ENCODE results near the gene TAP1. TPM values are rescaled to one million over a fixed set of nuclear protein-coding genes. Genes with fewer than 3 reads are reported as not detected.

The TAP1 gene
- total RNA-seq, 1 donor from 2014 or later, result 28.2 TPM

DNA sequence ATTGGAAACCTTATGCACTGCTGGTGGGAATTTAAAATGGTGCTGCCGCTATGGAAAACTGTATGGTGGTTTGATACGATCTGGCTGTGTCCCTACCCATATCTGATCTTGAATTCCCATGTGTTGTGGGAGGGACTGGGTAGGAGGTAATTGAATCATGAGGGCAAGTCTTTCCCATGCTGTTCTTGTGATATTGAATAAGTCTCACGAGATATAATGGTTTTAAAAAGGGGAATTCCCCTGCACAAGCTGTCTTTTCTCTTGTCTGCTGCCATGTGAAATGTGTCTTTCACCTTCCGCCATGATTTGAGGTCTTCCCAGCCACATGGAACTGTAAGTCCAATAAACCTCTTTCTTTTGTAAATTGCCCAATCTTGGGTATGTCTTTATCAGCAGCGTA is 19.8 kb downstream of the TAP1 start:
- no peak for DNase-seq (ENCODE audit: low read depth)
- FAIRE-seq, result no peak
- no peak overlapping the region for H3K4me3 ChIP-seq (ENCODE audit: low read depth, low read length)
- TF ChIP-seq, protein P1, sequence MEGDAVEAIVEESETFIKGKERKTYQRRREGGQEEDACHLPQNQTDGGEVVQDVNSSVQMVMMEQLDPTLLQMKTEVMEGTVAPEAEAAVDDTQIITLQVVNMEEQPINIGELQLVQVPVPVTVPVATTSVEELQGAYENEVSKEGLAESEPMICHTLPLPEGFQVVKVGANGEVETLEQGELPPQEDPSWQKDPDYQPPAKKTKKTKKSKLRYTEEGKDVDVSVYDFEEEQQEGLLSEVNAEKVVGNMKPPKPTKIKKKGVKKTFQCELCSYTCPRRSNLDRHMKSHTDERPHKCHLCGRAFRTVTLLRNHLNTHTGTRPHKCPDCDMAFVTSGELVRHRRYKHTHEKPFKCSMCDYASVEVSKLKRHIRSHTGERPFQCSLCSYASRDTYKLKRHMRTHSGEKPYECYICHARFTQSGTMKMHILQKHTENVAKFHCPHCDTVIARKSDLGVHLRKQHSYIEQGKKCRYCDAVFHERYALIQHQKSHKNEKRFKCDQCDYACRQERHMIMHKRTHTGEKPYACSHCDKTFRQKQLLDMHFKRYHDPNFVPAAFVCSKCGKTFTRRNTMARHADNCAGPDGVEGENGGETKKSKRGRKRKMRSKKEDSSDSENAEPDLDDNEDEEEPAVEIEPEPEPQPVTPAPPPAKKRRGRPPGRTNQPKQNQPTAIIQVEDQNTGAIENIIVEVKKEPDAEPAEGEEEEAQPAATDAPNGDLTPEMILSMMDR (IDR thresholded peaks at IDR 0.05; ENCODE audit: insufficient read depth, low read length, severe bottlenecking), result no peak
- H3K36me3 ChIP-seq (ENCODE audit: control insufficient read depth, insufficient read depth, low read length), result peaks cover 23% of the 10 kb centered on the region
- H3K27me3 ChIP-seq (ENCODE audit: control insufficient read depth, insufficient read depth, low read length), result no peaks in the 10 kb centered on the region

DNA sequence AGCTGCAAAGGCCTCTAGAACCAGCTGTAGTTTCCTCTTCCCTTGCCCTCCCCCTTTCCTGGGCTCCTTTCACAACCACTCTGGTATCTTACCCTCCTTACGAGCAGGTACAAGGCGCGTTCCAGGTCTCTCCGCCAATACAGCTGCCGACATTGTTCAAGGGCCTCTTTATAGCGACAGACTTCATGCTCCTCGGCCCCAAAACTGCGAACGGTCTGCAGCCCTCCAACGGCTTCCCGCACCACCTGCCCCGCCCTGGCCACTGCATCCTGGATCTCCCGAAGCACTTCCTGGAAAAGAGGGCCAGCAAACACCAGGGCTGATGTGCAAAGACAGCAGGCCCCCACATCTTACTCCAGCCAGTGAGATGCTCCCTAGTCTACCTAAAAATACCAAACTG is 21.0 kb downstream of the TAP1 start:
- TF ChIP-seq, protein P1 (IDR thresholded peaks at IDR 0.05; ENCODE audit: insufficient read depth, low read length, severe bottlenecking), result no peak
- no peak overlapping the region for H3K4me3 ChIP-seq (ENCODE audit: low read depth, low read length)
- H3K27me3 ChIP-seq (ENCODE audit: control insufficient read depth, insufficient read depth, low read length), result no peaks in the 10 kb centered on the region
- FAIRE-seq (no peak), DNase-seq (ENCODE audit: low read depth) (no peak)
- peaks cover 24% of the 10 kb centered on the region for H3K36me3 ChIP-seq (ENCODE audit: control insufficient read depth, insufficient read depth, low read length)

DNA sequence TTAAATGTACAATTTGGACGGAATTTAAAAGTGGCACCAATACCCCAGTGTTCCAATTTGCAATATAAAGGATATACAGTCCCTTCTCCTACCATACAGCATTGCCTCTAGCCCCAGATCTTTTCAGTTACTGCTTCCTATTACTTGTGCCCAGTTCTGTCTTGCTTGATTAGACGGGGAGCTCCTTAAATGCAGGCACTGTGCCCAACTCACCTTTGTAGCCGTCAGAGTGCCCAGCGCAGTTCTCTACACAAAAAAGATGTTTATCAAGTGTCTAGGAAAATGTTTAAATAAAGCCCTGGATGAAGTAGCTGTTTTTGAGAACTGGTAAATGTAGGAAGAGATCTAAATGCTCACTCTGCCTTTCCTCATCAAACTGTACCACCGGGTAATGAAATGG is 22.6 kb downstream of the TAP1 start:
- TF ChIP-seq, protein P1 (IDR thresholded peaks at IDR 0.05; ENCODE audit: insufficient read depth, low read length, severe bottlenecking), result no peak
- H3K27me3 ChIP-seq (ENCODE audit: control insufficient read depth, insufficient read depth, low read length), result no peaks in the 10 kb centered on the region
- no peak for FAIRE-seq
- no peak overlapping the region for H3K4me3 ChIP-seq (ENCODE audit: low read depth, low read length)
- no peak for DNase-seq (ENCODE audit: low read depth)
- H3K36me3 ChIP-seq (ENCODE audit: control insufficient read depth, insufficient read depth, low read length), result peaks cover 24% of the 10 kb centered on the region

DNA sequence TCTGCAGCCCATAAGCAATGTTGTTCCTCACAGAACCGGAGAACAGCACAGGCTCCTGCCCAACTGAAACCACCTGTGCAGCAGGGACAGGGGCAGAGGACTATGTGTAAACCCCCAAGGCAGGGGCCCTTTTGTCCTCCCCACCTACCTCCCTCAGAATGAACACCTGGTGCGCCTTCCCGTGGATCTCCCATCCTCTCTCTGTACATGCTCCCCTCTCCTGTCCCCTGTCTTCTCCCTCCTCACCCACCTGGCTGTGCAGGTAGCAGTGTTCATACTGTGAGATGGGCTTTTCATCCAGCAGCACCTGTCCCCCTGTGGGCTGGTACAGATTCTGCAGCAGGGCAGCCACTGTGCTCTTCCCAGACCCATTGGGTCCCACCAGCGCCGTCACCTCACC is 23.5 kb downstream of the TAP1 start:
- no peak overlapping the region for H3K4me3 ChIP-seq (ENCODE audit: low read depth, low read length)
- H3K27me3 ChIP-seq (ENCODE audit: control insufficient read depth, insufficient read depth, low read length), result no peaks in the 10 kb centered on the region
- TF ChIP-seq, protein P1 (IDR thresholded peaks at IDR 0.05; ENCODE audit: insufficient read depth, low read length, severe bottlenecking), result no peak
- peaks cover 18% of the 10 kb centered on the region for H3K36me3 ChIP-seq (ENCODE audit: control insufficient read depth, insufficient read depth, low read length)
- FAIRE-seq, result no peak
- DNase-seq (ENCODE audit: low read depth), result no peak

DNA sequence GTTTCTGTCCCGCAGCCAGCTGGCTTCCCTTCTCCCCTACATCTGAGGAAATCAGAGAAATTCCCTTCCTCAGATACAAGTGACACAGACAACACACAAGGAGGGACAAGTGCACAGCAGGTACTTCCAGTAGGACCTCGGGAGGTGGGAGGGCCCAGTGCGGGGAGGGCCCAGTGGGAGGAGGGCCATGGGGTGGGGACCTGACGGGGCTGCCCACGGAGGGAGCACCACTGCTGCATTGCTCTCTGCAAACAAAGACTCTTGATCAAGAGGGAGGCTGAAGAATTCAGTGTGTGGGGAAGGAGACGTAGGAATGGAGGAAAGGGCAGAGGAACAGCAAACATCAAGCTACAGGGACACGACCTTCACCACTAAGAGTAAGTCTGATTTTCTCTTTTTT is 24.0 kb downstream of the TAP1 start:
- DNase-seq (ENCODE audit: low read depth) (no peak), FAIRE-seq (no peak)
- TF ChIP-seq, protein P1 (IDR thresholded peaks at IDR 0.05; ENCODE audit: insufficient read depth, low read length, severe bottlenecking), result no peak
- Histone ChIP-seq H3K27me3 (ENCODE audit: control insufficient read depth, insufficient read depth, low read length) (no peaks in the 10 kb centered on the region), H3K4me3 (ENCODE audit: low read depth, low read length) (no peak overlapping the region), H3K36me3 (ENCODE audit: control insufficient read depth, insufficient read depth, low read length) (peaks cover 18% of the 10 kb centered on the region)

DNA sequence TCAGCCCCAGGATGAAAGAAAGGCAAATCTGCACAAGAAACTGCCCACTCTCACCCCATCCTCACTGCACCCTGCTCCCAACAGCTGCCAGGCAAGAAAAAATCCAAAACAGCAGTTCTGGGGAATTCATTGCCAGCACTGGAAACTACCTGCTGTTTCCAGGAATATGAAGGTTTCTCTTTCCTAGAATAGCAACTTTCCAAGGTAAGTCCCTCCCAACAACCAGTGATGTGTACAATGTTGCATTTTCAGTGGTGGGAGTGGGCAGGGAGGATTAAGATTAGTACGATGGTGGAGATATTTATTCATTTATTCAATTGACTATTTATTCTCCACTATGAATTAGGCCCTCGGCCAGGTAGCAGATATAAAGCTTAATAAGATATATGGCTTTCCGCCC is 26.5 kb downstream of the TAP1 start:
- FAIRE-seq, result no peak
- TF ChIP-seq, protein P1 (IDR thresholded peaks at IDR 0.05; ENCODE audit: insufficient read depth, low read length, severe bottlenecking), result no peak
- no peaks in the 10 kb centered on the region for H3K27me3 ChIP-seq (ENCODE audit: control insufficient read depth, insufficient read depth, low read length)
- H3K4me3 ChIP-seq (ENCODE audit: low read depth, low read length), result no peak overlapping the region
- peaks cover 12% of the 10 kb centered on the region for H3K36me3 ChIP-seq (ENCODE audit: control insufficient read depth, insufficient read depth, low read length)
- DNase-seq (ENCODE audit: low read depth), result no peak
